GM23338 (cell line): Measurements from ENCODE around the gene GRIK2. TPM values are rescaled to one million over a fixed set of nuclear protein-coding genes. Genes with fewer than 3 reads are reported as not detected.
A peak's percentile ranks its signal among the peaks of the same experiment; 100 is the strongest.

ENCODE experiments used
- ATAC-seq: fragments of 200-7000 bp; cut with Tn5 transposase; 3 replicates; pipeline ENCODE4 v1.9.1; 2020
- DNase-seq: peaks from one replicate; pipeline ENCODE4 v3.0.0-alpha.2; 2015; ENCODE audit warnings: low spot score
- H2AFZ ChIP-seq: fragments of 200-600 bp; sonication (generic); 2 replicates; pipeline ENCODE4 v1.8.0; 2016; ENCODE audit warnings: antibody characterized with exemption, mild to moderate bottlenecking, moderate library complexity
- H3F3A ChIP-seq: fragments of 200-600 bp; sonication (generic); replicated peaks from 2 replicates; pipeline ENCODE4 v1.8.0; 2017; ENCODE audit warnings: antibody characterized with exemption, mixed run types, low read depth
- H3K27ac ChIP-seq: fragments of 200-600 bp; sonication (generic); 2 replicates; pipeline ENCODE4 v1.6.1; 2016; ENCODE audit warnings: low read depth
- H3K27me3 ChIP-seq: fragments of 200-600 bp; sonication (generic); 2 replicates; pipeline ENCODE4 v1.8.0; 2016; ENCODE audit warnings: mild to moderate bottlenecking, mixed run types, moderate library complexity; ENCODE audit not compliant: insufficient read depth
- H3K36me3 ChIP-seq: fragments of 200-600 bp; sonication (generic); 2 replicates; pipeline ENCODE4 v1.8.0; 2016; ENCODE audit warnings: mild to moderate bottlenecking; ENCODE audit not compliant: insufficient read depth
- H3K4me1 ChIP-seq: fragments of 200-600 bp; sonication (generic); 2 replicates; pipeline ENCODE4 v1.8.0; 2016; ENCODE audit warnings: mild to moderate bottlenecking, moderate library complexity; ENCODE audit not compliant: insufficient read depth
- H3K4me2 ChIP-seq: fragments of 200-600 bp; sonication (generic); 2 replicates; pipeline ENCODE4 v1.7.1; 2017; ENCODE audit warnings: mixed run types
- H3K4me3 ChIP-seq: fragments of 200-600 bp; sonication (generic); 2 replicates; pipeline ENCODE4 v1.6.1; 2016; ENCODE audit warnings: mixed run types
- H3K79me2 ChIP-seq: fragments of 200-600 bp; sonication (generic); replicated peaks from 2 replicates; pipeline ENCODE4 v1.8.0; 2017; ENCODE audit warnings: mild to moderate bottlenecking; ENCODE audit not compliant: insufficient read depth
- H3K9me2 ChIP-seq: fragments of 200-600 bp; sonication (generic); 2 replicates; pipeline ENCODE4 v1.8.0; 2017; ENCODE audit not compliant: insufficient read depth
- H4K20me1 ChIP-seq: fragments of 200-600 bp; sonication (generic); replicated peaks from 2 replicates; pipeline ENCODE4 v1.8.0; 2017; ENCODE audit warnings: mild to moderate bottlenecking; ENCODE audit not compliant: insufficient read depth
- H3K27ac Mint-ChIP-seq: 2 replicates; pipeline ENCODE4 v1.8.0; 2020; ENCODE audit warnings: inconsistent platforms, mild to moderate bottlenecking, moderate library complexity, mixed read lengths
- H3K27me3 Mint-ChIP-seq: 3 replicates; pipeline ENCODE4 v1.8.0; 2022; ENCODE audit warnings: low read depth, mild to moderate bottlenecking, moderate library complexity, mixed read lengths, inconsistent platforms; ENCODE audit not compliant: insufficient read depth, poor library complexity
- H3K36me3 Mint-ChIP-seq: 3 replicates; pipeline ENCODE4 v1.8.0; 2021; ENCODE audit warnings: low read depth, mild to moderate bottlenecking, inconsistent platforms, moderate library complexity, mixed read lengths
- H3K4me1 Mint-ChIP-seq: 3 replicates; pipeline ENCODE4 v1.8.0; 2020; ENCODE audit warnings: mild to moderate bottlenecking, inconsistent platforms, mixed read lengths
- H3K4me3 Mint-ChIP-seq: 3 replicates; pipeline ENCODE4 v1.8.0; 2021; ENCODE audit warnings: moderate library complexity, mild to moderate bottlenecking, inconsistent platforms, mixed read lengths
- H3K9me3 Mint-ChIP-seq: 3 replicates; pipeline ENCODE4 v1.8.0; 2020; ENCODE audit warnings: moderate library complexity, mild to moderate bottlenecking, inconsistent platforms, mixed read lengths
- CREB1 ChIP-seq: fragments of 250-450 bp; sonication (Bioruptor Pico); IDR thresholded peaks from 2 replicates; pipeline ENCODE4 v1.5.0; 2020; ENCODE audit warnings: low read depth, mild to moderate bottlenecking, moderate library complexity
- CTCF ChIP-seq, 2 experiments: fragments of 200-600 bp in 1 of 2; sonication (generic) in 1 of 2; conservative IDR thresholded peaks; 2 replicates each; pipeline versions ENCODE4 v1.5.1 to v1.6.1; 2016 to 2017; ENCODE audit warnings: antibody characterized with exemption in 2 of 2, low read depth in 2 of 2, mild to moderate bottlenecking in 2 of 2, moderate library complexity in 1 of 2
- ETS1 ChIP-seq: IDR thresholded peaks from 2 replicates; pipeline ENCODE4 v1.6.1; 2016; ENCODE audit warnings: antibody characterized with exemption
- EZH2 ChIP-seq: fragments of 200-600 bp; sonication (generic); IDR thresholded peaks from one replicate; pipeline ENCODE4 v1.8.0; 2017; ENCODE audit warnings: antibody characterized with exemption, mild to moderate bottlenecking, low read depth; ENCODE audit not compliant: unreplicated experiment
- EZH2phosphoT487 ChIP-seq: fragments of 200-600 bp; sonication (generic); IDR thresholded peaks from one replicate; pipeline ENCODE4 v1.8.1; 2018; ENCODE audit warnings: antibody characterized with exemption; ENCODE audit not compliant: unreplicated experiment
- JUNB ChIP-seq: IDR thresholded peaks from one replicate; pipeline ENCODE4 v1.6.1; 2016; ENCODE audit warnings: antibody characterized with exemption; ENCODE audit not compliant: unreplicated experiment
- NANOG ChIP-seq: IDR thresholded peaks from 2 replicates; pipeline ENCODE4 v1.6.1; 2016; ENCODE audit warnings: antibody characterized with exemption, borderline replicate concordance
- POLR2AphosphoS5 ChIP-seq: IDR thresholded peaks from 2 replicates; pipeline ENCODE4 v1.6.1; 2016; ENCODE audit warnings: antibody characterized with exemption, low read depth
- STAT1 ChIP-seq: IDR thresholded peaks from one replicate; pipeline ENCODE4 v1.6.1; 2016; ENCODE audit warnings: antibody characterized with exemption; ENCODE audit not compliant: unreplicated experiment
- ZNF462 ChIP-seq: fragments of 250-450 bp; sonication (Bioruptor Pico); IDR thresholded peaks from 2 replicates; pipeline ENCODE4 v1.5.0; 2020; ENCODE audit warnings: mild to moderate bottlenecking, moderate library complexity
- polyA plus RNA-seq: library from polyadenylated mRNA; unstranded; fragments of >200 nt; fragmentation: Nextera tagmentation; extraction: Ambion mirVana; gene quantifications from 2 replicates; pipeline ENCODE4 v1.2.1, GENCODE V29; 2016
- total RNA-seq: library from RNA; depleted of rRNA; stranded (reverse); fragments of >200 nt; shearing (Covaris generic); gene quantifications from 2 replicates; pipeline ENCODE4 v1.2.3, GENCODE V29; 2014

GRIK2 gene
- total and polyA plus RNA-seq, 2 experiments from 2014 or later = 0.73 to 3.0 TPM

DNA sequence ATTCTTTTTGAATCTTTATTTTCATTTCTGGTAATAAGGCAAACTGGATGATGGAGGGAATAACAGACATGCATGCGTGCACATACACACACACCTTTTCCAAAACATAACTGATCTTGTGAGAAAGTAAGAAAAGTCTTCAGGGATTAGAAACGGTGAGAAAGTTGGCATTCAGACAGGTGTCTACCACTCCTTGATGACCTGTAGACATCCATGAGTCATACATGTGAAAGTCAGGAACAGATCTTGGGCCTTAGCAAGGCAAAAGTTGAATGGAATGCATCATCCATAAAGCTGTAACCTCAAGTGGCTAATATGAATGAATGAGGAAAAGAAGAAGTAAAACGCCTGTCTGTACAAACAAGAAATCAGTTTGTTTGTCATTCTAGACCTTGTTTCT is 97.3 kb downstream of the GRIK2 start:
- Histone ChIP-seq H3K4me2 (no peak overlapping the region), H3K27ac (no peak overlapping the region), H3F3A (no peaks in the 10 kb centered on the region), H4K20me1 (no peaks in the 10 kb centered on the region), H3K9me2 (no peaks in the 10 kb centered on the region), H3K4me3 (no peak overlapping the region), H3K36me3 (no peaks in the 10 kb centered on the region), H3K27me3 (no peaks in the 10 kb centered on the region), H2AFZ (no peak overlapping the region), H3K79me2 (no peaks in the 10 kb centered on the region), H3K4me1 (no peaks in the 10 kb centered on the region; the same call in 1 of the 2 replicates)
- Mint-ChIP-seq H3K27ac (no peak overlapping the region), H3K27me3 (no peaks in the 10 kb centered on the region), H3K4me1 (peaks cover 11% of the 10 kb centered on the region; the same call in 2 of the 3 replicates), H3K9me3 (no peaks in the 10 kb centered on the region), H3K36me3 (no peaks in the 10 kb centered on the region), H3K4me3 (no peak overlapping the region)
- ATAC-seq = no peak
- DNase-seq = no peak
- TF ChIP-seq STAT1 = no peak
- no peak for TF ChIP-seq JUNB
- no peak for TF ChIP-seq EZH2phosphoT487
- TF ChIP-seq ETS1 = no peak
- TF ChIP-seq CREB1 = no peak
- no peak for TF ChIP-seq CTCF (conservative IDR thresholded peaks at IDR 0.05; ENCODE audit: low read depth in 2 of 2)
- TF ChIP-seq EZH2 = no peak
- no peak for TF ChIP-seq POLR2AphosphoS5
- no peak for TF ChIP-seq NANOG

GRCh38 chr6:101502818-101503217 is 109.3 kb downstream of the GRIK2 start:
- Histone ChIP-seq H3K4me3 (no peak overlapping the region), H3K36me3 (no peaks in the 10 kb centered on the region), H4K20me1 (no peaks in the 10 kb centered on the region), H3K9me2 (no peaks in the 10 kb centered on the region), H3K79me2 (no peaks in the 10 kb centered on the region), H2AFZ (no peak overlapping the region), H3K27me3 (no peaks in the 10 kb centered on the region), H3K4me1 (no peaks in the 10 kb centered on the region), H3K4me2 (no peak overlapping the region), H3K27ac (no peak overlapping the region), H3F3A (no peaks in the 10 kb centered on the region)
- H3K4me3 Mint-ChIP-seq = no peak overlapping the region
- no peaks in the 10 kb centered on the region for H3K27me3 Mint-ChIP-seq
- ATAC-seq (peak; percentile 66), DNase-seq (peak; percentile 6)
- H3K27ac Mint-ChIP-seq = no peak overlapping the region
- no peaks in the 10 kb centered on the region for H3K36me3 Mint-ChIP-seq
- H3K9me3 Mint-ChIP-seq = no peaks in the 10 kb centered on the region
- H3K4me1 Mint-ChIP-seq = peaks cover 6% of the 10 kb centered on the region; the same call in 2 of the 3 replicates
- TF ChIP-seq ETS1 (no peak), CTCF (conservative IDR thresholded peaks at IDR 0.05; ENCODE audit: low read depth in 2 of 2) (no peak), ZNF462 (CRISPR knock-in tag) (no peak)
